GM04504 (cell line): ENCODE measurements around the gene CERT1.
A peak's percentile ranks its signal among the peaks of the same experiment; 100 is the strongest.
"Not testable (repeated sequence)": the region's sequence is repeated elsewhere in the genome, so short reads cannot be mapped to it uniquely, and the experiment has no call there.

Source experiments
- DNase-seq: peaks from one replicate; pipeline ENCODE4 v3.0.0-alpha.2; 2012; ENCODE audit warnings: low read depth

CERT1 gene

DNA sequence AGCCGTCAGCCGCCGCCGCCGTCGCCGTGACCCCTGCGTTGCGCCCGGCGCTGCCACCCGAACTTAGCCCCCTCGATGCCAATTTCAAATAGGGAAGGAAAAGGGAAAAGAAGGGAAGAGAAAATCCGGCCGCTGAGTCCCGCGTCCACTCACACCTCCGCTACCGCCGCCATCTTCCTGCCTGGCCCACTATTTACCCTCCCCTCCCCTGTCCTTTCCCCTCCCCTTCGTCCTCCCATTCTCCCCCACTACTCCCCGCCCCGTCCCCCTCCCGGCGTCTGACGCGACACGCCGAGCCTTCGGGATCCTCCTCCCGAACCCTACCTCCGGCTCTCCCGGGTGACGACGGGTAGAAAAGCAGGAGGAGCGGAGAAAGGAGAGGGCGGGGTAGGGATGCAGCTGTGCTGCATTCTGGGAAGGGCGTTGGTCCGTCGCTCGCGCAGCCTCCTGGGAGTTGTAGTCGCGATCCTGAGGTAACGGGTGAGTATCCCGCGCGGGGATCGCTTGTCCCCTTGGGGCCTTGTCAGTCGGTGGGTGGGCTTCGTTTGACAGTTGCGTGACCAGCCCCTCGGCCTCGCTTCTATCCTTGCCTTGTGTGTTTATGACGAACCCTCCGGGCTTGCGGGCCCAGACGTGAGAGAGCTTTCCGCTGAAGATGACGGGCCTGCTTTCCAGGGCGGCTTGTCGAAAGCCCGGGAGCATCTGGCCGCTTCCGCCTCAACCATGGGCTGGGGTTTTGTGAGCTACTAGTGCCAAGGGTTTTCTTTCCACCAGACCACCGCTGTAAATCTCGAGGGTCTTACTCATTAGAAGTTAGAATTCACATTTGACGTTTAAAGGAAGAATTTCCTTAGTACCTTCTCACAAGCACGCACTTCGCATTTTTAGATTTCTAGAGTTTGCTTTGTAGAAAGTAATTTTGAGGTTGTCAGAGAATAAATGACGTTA, at the start of gene CERT1, which contains the start of gene POLK:
Gene CERT1, minus strand, starts transcription at position 195 of the 948 bp plus-strand sequence. CDS start 422 bp downstream, outside the sequence.
Gene POLK, plus strand, starts transcription at position 457 of the 948 bp plus-strand sequence.
- peak; percentile 98 for DNase-seq

DNA sequence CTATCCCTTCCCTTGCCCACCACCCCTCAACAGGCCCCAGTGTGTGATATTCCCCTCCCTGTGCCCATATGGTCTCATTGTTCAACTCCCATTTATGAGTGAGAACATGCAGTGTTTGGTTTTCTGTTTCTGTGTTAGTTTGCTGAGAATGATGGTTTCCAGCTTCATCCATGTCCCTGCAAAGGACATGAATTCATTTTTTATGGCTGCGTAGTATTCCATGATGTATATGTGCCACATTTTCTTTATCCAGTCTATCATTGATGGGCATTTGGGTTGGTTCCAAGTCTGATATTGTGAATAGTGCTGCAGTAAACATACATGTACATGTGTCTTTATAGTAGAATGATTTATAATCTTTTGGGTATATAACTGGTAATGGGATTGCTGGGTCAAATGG, 49.2 kb upstream of the CERT1 start:
- DNase-seq: not testable (repeated sequence)

DNA sequence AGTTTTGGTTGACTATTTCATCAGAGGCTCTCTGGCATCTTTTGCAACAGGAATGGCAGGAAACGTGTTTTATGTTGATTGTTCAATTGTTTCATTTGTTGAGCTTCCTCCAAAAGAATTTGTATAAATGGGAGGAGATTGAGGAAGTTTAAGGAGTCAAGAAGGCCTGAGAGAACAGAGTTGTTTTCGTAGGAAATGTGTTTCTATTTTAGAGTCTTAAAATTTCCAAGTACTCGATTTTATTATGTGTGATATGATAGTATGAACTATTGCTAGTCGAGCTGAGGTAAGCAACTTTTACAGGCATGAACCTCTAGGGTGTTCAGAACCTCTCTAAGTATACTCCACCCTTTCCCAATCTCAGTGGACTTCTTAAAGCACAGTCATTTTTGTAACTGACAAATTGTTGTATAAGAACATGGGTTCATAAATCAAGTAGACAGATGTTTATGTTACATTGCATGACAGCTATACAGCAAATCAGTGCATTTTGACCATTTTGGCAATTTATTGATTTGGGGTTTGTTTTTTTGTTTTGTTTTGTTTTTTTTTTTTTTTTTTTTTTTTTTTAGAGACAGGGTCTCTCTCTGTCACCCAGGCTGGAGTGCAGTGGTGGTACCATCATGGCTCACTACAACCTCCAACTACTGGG, 47.7 kb upstream of the CERT1 start:
- DNase-seq: no peak

DNA sequence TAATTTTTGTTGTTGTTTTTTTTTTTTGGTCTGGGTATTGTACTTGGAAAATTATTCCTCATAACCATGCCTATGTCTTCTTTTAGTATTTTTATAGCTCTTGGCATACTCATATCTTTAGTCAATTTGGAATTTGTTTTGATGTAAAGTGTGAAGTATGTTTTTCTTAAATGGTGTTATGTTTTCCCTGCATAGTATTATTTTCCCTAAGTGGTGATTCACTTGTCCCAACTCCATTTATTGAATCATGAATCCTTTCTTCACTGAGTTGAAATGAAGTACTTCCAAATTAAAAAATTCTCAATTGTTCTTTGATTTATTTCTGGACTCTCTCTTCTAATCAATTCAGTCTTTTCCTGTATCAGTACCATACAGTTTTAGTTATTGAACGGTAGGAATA, 46.8 kb upstream of the CERT1 start:
- DNase-seq: no peak

DNA sequence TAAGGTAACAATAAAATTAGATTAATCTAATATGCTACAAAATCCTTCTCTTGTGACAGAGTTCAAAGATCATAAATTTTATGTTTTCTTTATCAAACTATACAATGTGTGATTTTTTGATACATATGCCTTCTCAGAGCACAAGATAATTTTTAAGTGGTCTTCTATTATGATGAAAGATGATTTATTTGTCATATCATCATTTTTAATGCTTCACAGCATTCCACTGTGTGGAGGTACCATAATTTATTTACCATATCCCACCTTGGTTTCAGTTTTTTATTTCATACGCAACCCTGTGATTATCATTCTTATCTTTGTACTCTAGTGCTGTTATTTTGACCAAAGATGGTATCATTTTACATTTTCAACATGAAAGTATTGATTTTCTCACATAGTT, 41.9 kb upstream of the CERT1 start:
- no peak for DNase-seq

- DNase-seq: no peak
These were observed 41.3 kb upstream of the CERT1 start for GRCh38 chr5:75552764-75553163.

GRCh38 chr5:75551471-75551870, 40.0 kb upstream of the CERT1 start:
- DNase-seq: peak; percentile 34

DNA sequence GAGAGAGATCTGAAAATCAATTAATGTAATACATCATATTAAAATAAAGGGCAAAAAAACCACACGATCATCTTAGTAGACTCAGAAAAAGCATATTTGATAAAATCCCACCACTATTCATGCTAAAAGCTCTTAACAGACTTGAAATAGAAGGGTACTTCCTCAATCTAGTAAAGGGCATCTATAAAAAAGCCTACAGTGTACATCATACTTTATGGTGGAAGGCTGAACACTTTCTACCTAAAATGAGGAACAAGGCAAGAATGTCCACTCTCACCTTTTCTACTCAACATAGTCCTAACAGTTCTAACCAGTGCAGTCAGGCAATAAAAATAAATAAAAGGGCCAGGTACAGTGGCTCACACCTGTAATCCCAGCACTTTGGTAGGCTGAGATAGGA, 39.2 kb upstream of the CERT1 start:
- no peak for DNase-seq

- DNase-seq: no peak
These were observed 36.4 kb upstream of the CERT1 start for GRCh38 chr5:75547812-75548211.

GRCh38 chr5:75546830-75547229, 35.4 kb upstream of the CERT1 start:
- DNase-seq: no peak

- DNase-seq: no peak
These were observed 33.7 kb upstream of the CERT1 start for GRCh38 chr5:75545131-75545530.

DNA sequence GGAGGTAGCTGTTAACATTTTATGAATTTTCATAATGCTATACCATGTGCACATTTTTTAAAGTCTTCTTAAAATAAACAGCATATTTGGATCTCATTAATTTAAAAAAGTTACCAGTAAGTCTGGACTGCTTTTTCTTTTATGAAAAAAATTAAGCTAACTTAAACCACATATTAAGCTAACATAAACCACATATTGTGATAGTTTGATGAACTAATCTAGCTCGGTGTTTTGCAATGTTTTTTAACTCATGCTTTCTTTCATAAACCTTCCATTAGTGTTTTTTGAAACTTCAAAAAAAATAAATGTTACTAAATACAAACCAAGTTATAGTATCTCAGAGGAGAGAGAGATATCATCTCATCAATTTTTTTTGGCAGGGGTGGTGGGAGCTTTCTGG, 26.8 kb upstream of the CERT1 start:
- DNase-seq: no peak

DNA sequence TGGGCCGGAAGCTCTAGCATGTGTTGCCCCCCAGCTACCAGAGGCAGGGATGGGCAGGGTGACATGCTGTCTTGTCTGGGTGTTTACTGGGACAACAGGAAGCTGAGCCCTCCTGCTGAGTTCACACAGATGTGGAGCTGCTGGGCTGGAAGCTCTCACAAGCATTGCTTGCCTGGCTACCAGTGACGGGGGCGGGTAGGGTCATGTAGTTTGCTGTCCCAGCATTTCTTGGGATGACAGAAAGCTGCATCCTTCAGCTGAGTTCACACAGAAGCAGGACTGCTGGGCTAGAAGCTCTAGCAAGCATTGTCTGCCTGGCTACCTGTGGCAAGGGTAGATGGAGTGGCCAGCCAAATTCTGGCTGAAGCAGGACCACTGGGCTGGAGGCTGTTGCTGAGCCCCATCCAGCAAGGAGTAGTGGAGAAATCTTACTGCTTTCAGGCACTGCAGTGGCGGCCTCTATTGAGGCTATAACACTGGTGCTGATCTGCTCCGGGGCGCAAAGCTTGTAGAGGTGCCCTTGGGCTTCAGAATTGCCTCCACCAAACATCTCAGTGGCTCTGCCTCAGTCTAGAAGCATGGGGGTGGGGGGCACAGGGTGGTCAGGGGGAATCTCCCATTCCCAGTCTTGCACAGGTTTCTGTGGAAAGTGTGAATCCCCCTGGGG, 25.4 kb upstream of the CERT1 start:
- no peak for DNase-seq

- DNase-seq: no peak
These were observed 24.7 kb upstream of the CERT1 start for GRCh38 chr5:75536147-75536546.

- no peak for DNase-seq
These were observed 23.3 kb upstream of the CERT1 start for GRCh38 chr5:75534734-75535133.

DNA sequence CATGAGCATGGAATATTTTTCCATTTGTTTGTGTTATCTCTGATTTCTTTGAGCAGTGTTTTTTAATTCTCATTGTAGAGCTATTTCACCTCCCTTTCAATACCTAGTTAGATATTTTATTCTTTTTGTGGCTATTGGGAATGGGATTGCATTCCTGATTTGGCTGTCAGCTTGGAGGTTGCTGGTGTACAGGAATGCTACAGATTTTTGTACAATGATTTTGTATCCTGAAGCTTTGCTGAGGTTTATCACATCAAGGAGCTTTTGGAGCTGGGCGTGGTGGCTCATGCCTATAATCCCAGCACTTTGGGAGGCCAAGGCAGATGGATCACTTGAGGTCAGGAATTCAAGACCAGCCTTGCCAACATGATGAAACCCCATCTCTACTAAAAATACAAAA, 22.3 kb upstream of the CERT1 start:
- not testable (repeated sequence) for DNase-seq

DNA sequence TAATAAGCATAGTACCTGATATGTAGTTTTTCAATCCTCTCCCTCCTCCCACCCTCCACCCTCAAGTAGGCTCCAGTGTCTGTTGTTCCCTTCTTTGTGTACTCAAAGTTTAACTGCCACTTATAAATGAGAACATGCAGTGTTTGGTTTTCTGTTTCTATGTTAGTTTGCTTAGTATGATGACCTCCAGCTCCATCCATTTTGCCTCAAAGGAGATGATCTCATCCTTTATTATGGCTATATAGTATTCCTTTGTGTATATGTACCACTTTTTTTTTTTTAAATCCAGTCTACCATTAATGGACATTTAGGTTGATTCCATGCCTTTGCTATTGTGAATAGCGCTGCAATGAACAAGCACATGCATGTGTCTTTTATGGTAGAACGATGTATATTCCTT, 20.8 kb upstream of the CERT1 start:
- no peak for DNase-seq

- DNase-seq: no peak
These were observed 17.8 kb upstream of the CERT1 start for GRCh38 chr5:75529185-75529584.

GRCh38 chr5:75526070-75526469, 14.6 kb upstream of the CERT1 start:
- DNase-seq: no peak

- no peak for DNase-seq
These were observed 13.9 kb upstream of the CERT1 start for GRCh38 chr5:75525344-75525743.

DNA sequence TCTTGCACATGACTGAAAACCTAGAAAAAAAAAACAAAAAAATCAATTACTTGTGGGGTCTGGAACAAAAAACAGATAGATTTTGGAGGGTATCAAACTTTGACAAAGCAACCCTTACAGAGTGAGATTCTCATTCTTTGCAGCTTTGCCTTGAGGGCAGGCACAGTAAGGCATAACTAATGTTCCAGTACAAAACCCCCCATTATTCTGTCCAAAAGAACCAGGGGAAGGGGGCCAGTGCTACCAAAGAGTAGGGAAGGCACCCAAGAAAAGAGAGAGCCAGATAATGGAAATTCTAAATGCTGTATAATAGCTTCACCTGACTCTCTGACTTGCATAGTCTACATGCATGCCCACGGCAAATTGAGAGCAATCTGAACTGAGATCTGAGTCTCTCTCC, 13.2 kb upstream of the CERT1 start:
- no peak for DNase-seq

DNA sequence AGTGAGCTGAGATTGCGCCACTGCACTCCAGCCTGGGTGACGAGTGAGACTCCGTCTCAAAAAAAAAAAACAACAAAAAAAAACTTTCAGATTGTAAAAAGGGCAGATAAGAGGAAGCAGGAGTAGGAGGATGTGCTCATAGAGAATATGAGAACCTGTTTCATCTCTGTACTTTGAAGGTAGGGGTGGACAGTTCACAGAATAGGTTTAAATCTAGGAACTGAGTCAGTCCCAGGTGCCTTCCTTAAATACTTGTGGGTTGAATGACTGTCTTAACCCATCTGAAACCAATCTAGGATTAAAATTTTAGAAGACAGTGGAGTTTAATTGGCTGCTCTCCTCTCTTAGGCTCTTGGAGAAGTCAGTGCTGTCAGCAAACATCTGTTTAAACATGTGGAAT, 12.6 kb upstream of the CERT1 start:
- DNase-seq: no peak

GRCh38 chr5:75523275-75523674, 11.8 kb upstream of the CERT1 start:
- no peak for DNase-seq
